Esophagus squamous epithelium (tissue), 4 donors: Measurements from ENCODE around the gene VAX1.

Source experiments
- POLR2A ChIP-seq, 4 donors: fragments of 450-650 bp; IDR thresholded peaks; one replicate each; pipeline ENCODE4 v1.6.1; 2017; ENCODE audit warnings: antibody characterized with exemption in 4 of 4, mild to moderate bottlenecking in 4 of 4, moderate library complexity in 3 of 4
- TF ChIP-seq, protein P1 (sequence below), 6 experiments: fragments of 450-650 bp in 4 of 6; fragments of 200-600 bp in 2 of 6; sonication (generic) in 2 of 6; IDR thresholded peaks; one replicate each; pipeline ENCODE4 v1.5.1; 2016 to 2019; ENCODE audit warnings: antibody characterized with exemption in 6 of 6, mild to moderate bottlenecking in 4 of 6, moderate library complexity in 4 of 6

DNA sequence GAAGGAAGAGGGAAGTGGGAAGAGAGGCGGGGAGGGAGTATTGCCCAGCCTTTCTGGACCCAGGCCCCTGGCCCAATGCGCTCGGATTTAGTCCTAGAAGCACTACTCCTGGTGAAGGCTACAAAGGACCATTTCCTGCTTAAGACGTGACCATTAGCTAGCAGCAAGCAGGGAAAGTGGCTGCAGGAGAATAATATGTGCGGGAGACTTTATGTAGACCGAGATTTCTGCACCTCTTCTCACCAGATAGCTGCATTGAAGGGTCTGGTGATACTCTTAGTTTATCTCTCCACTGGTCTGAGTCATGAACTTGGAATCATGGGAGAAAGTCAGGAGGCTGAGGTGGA is 3.1 kb downstream of the VAX1 start:
- TF ChIP-seq, protein P1, sequence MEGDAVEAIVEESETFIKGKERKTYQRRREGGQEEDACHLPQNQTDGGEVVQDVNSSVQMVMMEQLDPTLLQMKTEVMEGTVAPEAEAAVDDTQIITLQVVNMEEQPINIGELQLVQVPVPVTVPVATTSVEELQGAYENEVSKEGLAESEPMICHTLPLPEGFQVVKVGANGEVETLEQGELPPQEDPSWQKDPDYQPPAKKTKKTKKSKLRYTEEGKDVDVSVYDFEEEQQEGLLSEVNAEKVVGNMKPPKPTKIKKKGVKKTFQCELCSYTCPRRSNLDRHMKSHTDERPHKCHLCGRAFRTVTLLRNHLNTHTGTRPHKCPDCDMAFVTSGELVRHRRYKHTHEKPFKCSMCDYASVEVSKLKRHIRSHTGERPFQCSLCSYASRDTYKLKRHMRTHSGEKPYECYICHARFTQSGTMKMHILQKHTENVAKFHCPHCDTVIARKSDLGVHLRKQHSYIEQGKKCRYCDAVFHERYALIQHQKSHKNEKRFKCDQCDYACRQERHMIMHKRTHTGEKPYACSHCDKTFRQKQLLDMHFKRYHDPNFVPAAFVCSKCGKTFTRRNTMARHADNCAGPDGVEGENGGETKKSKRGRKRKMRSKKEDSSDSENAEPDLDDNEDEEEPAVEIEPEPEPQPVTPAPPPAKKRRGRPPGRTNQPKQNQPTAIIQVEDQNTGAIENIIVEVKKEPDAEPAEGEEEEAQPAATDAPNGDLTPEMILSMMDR (IDR thresholded peaks at IDR 0.05): no peak
- TF ChIP-seq POLR2A (IDR thresholded peaks at IDR 0.05): no peak
